T-helper 1 cell treated with Interleukin-12 subunit alpha and Interleukin-12 subunit beta and Interleukin-4 antibody, amounts not matched to agents 30 μg/mL and 1 μg/mL, for 36 hours (primary cell): Measurements from ENCODE around the gene SMIM12.

Experiments
- H3K27ac Mint-ChIP-seq: one replicate; pipeline ENCODE4 v1.8.0; 2021; ENCODE audit warnings: mild to moderate bottlenecking, mixed read lengths
- H3K27me3 Mint-ChIP-seq: one replicate; pipeline ENCODE4 v1.8.0; 2021; ENCODE audit warnings: low read depth, mixed read lengths
- H3K36me3 Mint-ChIP-seq: one replicate; pipeline ENCODE4 v1.8.0; 2021; ENCODE audit warnings: low read depth, mixed read lengths
- H3K4me1 Mint-ChIP-seq: one replicate; pipeline ENCODE4 v1.8.0; 2021; ENCODE audit warnings: low read depth, mixed read lengths
- H3K4me3 Mint-ChIP-seq: one replicate; pipeline ENCODE4 v1.8.0; 2021; ENCODE audit warnings: mild to moderate bottlenecking, moderate library complexity, mixed read lengths
- H3K9me3 Mint-ChIP-seq: one replicate; pipeline ENCODE4 v1.8.0; 2021; ENCODE audit warnings: mixed read lengths

Gene SMIM12

GRCh38 chr1:34865981-34866761 lies 6.6 kb upstream of the SMIM12 start:
- no peaks in the 10 kb centered on the region for H3K9me3 Mint-ChIP-seq
- H3K4me3 Mint-ChIP-seq: peak overlapping the region; percentile 82
- peaks cover 30% of the 10 kb centered on the region for H3K4me1 Mint-ChIP-seq
- H3K27me3 Mint-ChIP-seq: peaks cover 14% of the 10 kb centered on the region
- H3K36me3 Mint-ChIP-seq: peaks cover 8% of the 10 kb centered on the region
- H3K27ac Mint-ChIP-seq: peak overlapping the region; percentile 76

- Mint-ChIP-seq H3K4me1 (peaks cover 30% of the 10 kb centered on the region), H3K9me3 (no peaks in the 10 kb centered on the region), H3K4me3 (no peak overlapping the region), H3K27ac (no peak overlapping the region), H3K36me3 (peaks cover 8% of the 10 kb centered on the region), H3K27me3 (peaks cover 11% of the 10 kb centered on the region)
Measured at GRCh38 chr1:34865573-34865972, 6.0 kb upstream of the SMIM12 start.

GRCh38 chr1:34864759-34865158 lies 5.2 kb upstream of the SMIM12 start:
- Mint-ChIP-seq H3K4me3 (peak overlapping the region; percentile 62), H3K9me3 (no peaks in the 10 kb centered on the region), H3K27ac (peak overlapping the region; percentile 82), H3K36me3 (peaks cover 8% of the 10 kb centered on the region), H3K4me1 (peaks cover 37% of the 10 kb centered on the region), H3K27me3 (peaks cover 11% of the 10 kb centered on the region)

- Mint-ChIP-seq H3K4me1 (peaks cover 45% of the 10 kb centered on the region), H3K27ac (peak overlapping the region; percentile 82)
Measured at GRCh38 chr1:34863501-34863900, 4.0 kb upstream of the SMIM12 start.

GRCh38 chr1:34858901-34859445 lies 576 bp downstream of the SMIM12 start:
- Mint-ChIP-seq H3K4me1 (peaks cover 44% of the 10 kb centered on the region), H3K4me3 (peak overlapping the region; percentile 100), H3K9me3 (no peaks in the 10 kb centered on the region), H3K27ac (peak overlapping the region; percentile 96), H3K27me3 (no peaks in the 10 kb centered on the region), H3K36me3 (peaks cover 11% of the 10 kb centered on the region)

More at GRCh38 chr1:34863501-34863900, 4.0 kb upstream of the SMIM12 start:
- Mint-ChIP-seq H3K4me3 (peak overlapping the region; percentile 62), H3K27me3 (peaks cover 11% of the 10 kb centered on the region), H3K36me3 (peaks cover 13% of the 10 kb centered on the region), H3K9me3 (no peaks in the 10 kb centered on the region)

- peak overlapping the region; percentile 15 for H3K27ac Mint-ChIP-seq
- peaks cover 39% of the 10 kb centered on the region for H3K4me1 Mint-ChIP-seq
- no peak overlapping the region for H3K4me3 Mint-ChIP-seq
- no peaks in the 10 kb centered on the region for H3K27me3 Mint-ChIP-seq
- H3K9me3 Mint-ChIP-seq: no peaks in the 10 kb centered on the region
- H3K36me3 Mint-ChIP-seq: peaks cover 20% of the 10 kb centered on the region
Measured at GRCh38 chr1:34856697-34857096, 2.9 kb downstream of the SMIM12 start.

- H3K36me3 Mint-ChIP-seq: peaks cover 35% of the 10 kb centered on the region
- H3K4me1 Mint-ChIP-seq: peaks cover 20% of the 10 kb centered on the region
- H3K27me3 Mint-ChIP-seq: no peaks in the 10 kb centered on the region
- no peaks in the 10 kb centered on the region for H3K9me3 Mint-ChIP-seq
- H3K4me3 Mint-ChIP-seq: no peak overlapping the region
- peak overlapping the region; percentile 61 for H3K27ac Mint-ChIP-seq
Measured at GRCh38 chr1:34852677-34853217, 6.8 kb downstream of the SMIM12 start.

- Mint-ChIP-seq H3K4me3 (no peak overlapping the region), H3K27ac (no peak overlapping the region), H3K4me1 (peaks cover 16% of the 10 kb centered on the region), H3K36me3 (peaks cover 35% of the 10 kb centered on the region), H3K27me3 (no peaks in the 10 kb centered on the region), H3K9me3 (no peaks in the 10 kb centered on the region)
Measured at GRCh38 chr1:34851431-34852105, 8.0 kb downstream of the SMIM12 start.

GRCh38 chr1:34850382-34850781 lies 9.2 kb downstream of the SMIM12 start:
- H3K27me3 Mint-ChIP-seq: no peaks in the 10 kb centered on the region
- H3K9me3 Mint-ChIP-seq: no peaks in the 10 kb centered on the region
- H3K27ac Mint-ChIP-seq: no peak overlapping the region
- peaks cover 35% of the 10 kb centered on the region for H3K36me3 Mint-ChIP-seq
- no peak overlapping the region for H3K4me3 Mint-ChIP-seq
- peaks cover 14% of the 10 kb centered on the region for H3K4me1 Mint-ChIP-seq

GRCh38 chr1:34847094-34847493 lies 12.5 kb downstream of the SMIM12 start:
- peaks cover 6% of the 10 kb centered on the region for H3K4me1 Mint-ChIP-seq
- no peak overlapping the region for H3K27ac Mint-ChIP-seq
- H3K27me3 Mint-ChIP-seq: no peaks in the 10 kb centered on the region
- H3K4me3 Mint-ChIP-seq: no peak overlapping the region
- H3K9me3 Mint-ChIP-seq: no peaks in the 10 kb centered on the region
- peaks cover 23% of the 10 kb centered on the region for H3K36me3 Mint-ChIP-seq

GRCh38 chr1:34846265-34846664 lies 13.3 kb downstream of the SMIM12 start:
- Mint-ChIP-seq H3K36me3 (peaks cover 16% of the 10 kb centered on the region), H3K27me3 (no peaks in the 10 kb centered on the region), H3K9me3 (no peaks in the 10 kb centered on the region), H3K4me3 (no peak overlapping the region), H3K27ac (no peak overlapping the region), H3K4me1 (peaks cover 3% of the 10 kb centered on the region)

- Mint-ChIP-seq H3K9me3 (no peaks in the 10 kb centered on the region), H3K4me3 (no peak overlapping the region), H3K36me3 (peaks cover 10% of the 10 kb centered on the region), H3K4me1 (peaks cover 3% of the 10 kb centered on the region), H3K27me3 (no peaks in the 10 kb centered on the region), H3K27ac (no peak overlapping the region)
Measured at GRCh38 chr1:34845131-34845901, 14.2 kb downstream of the SMIM12 start.

- Mint-ChIP-seq H3K9me3 (no peaks in the 10 kb centered on the region), H3K4me3 (no peak overlapping the region), H3K4me1 (peaks cover 3% of the 10 kb centered on the region), H3K27ac (no peak overlapping the region), H3K36me3 (peaks cover 8% of the 10 kb centered on the region), H3K27me3 (no peaks in the 10 kb centered on the region)
Measured at GRCh38 chr1:34844252-34844634, 15.3 kb downstream of the SMIM12 start.
